Panc1 (cell line): ENCODE data around the gene HAT1. TPM values are rescaled to one million over a fixed set of nuclear protein-coding genes. Genes with fewer than 3 reads are reported as not detected.

Experiments
- ATAC-seq: fragments of 200-7000 bp; cut with Tn5 transposase; 2 replicates; pipeline ENCODE4 v1.9.1; 2020; ENCODE audit warnings: mild to moderate bottlenecking, moderate library complexity
- BruUV-seq: library from RNA; stranded (reverse); fragments of 400-500 nt; replicated peaks from 2 replicates; lab custom pipeline; 2021; lab: Mats Ljungman, UMichigan
- CTCF ChIA-PET: fragments of 300-600 bp; sonication (Branson Sonifier 250); formaldehyde crosslinking; loops from one replicate; lab custom pipeline; 2022; ENCODE audit warnings: antibody characterized with exemption; lab: Charles Lee
- POLR2A ChIA-PET: fragments of 300-600 bp; sonication (Branson Sonifier 250); formaldehyde crosslinking; loops from one replicate; lab custom pipeline; 2022; ENCODE audit warnings: antibody characterized with exemption; lab: Charles Lee
- DNase-seq: peaks from one replicate; pipeline ENCODE4 v3.0.0-alpha.2; 2010; ENCODE audit warnings: low read depth, low spot score
- H3K27ac ChIP-seq: 2 replicates; pipeline ENCODE4 v1.5.1; 2011; ENCODE audit warnings: mild to moderate bottlenecking, low read length, inconsistent platforms
- H3K27me3 ChIP-seq: fragments of 200-500 bp; sonication (Bioruptor generic); 2 replicates; pipeline ENCODE4 v1.6.0; 2014; ENCODE audit warnings: low read length, inconsistent platforms; ENCODE audit not compliant: control insufficient read depth, insufficient read depth
- H3K36me3 ChIP-seq: fragments of 200-500 bp; sonication (Bioruptor generic); 2 replicates; pipeline ENCODE4 v1.5.1; 2014; ENCODE audit warnings: inconsistent platforms, mild to moderate bottlenecking, low read length, moderate library complexity; ENCODE audit not compliant: control insufficient read depth, insufficient read depth
- H3K4me1 ChIP-seq: 2 replicates; pipeline ENCODE4 v1.5.1; 2011; ENCODE audit warnings: inconsistent platforms, mild to moderate bottlenecking, low read length, moderate library complexity; ENCODE audit not compliant: control insufficient read depth, insufficient read depth
- H3K4me3 ChIP-seq, 2 experiments: 2 replicates each; pipeline ENCODE4 v1.5.1; 2011 to 2012; ENCODE audit warnings: low read depth in 2 of 2, low read length in 2 of 2, mild to moderate bottlenecking in 2 of 2, inconsistent platforms in 1 of 2, moderate library complexity in 1 of 2
- H3K9me3 ChIP-seq: fragments of 200-500 bp; sonication (Bioruptor generic); 2 replicates; pipeline ENCODE4 v1.5.1; 2014; ENCODE audit warnings: low read depth, mild to moderate bottlenecking, inconsistent platforms, low read length, moderate library complexity; ENCODE audit not compliant: control insufficient read depth, insufficient read depth
- POLR2AphosphoS5 ChIP-seq: IDR thresholded peaks from 2 replicates; pipeline ENCODE4 v1.6.1; 2012; ENCODE audit warnings: mild to moderate bottlenecking, low read depth, low read length, moderate library complexity
- SIN3A ChIP-seq: IDR thresholded peaks from 2 replicates; pipeline ENCODE4 v1.6.1; 2012; ENCODE audit warnings: low read depth, mild to moderate bottlenecking, low read length, moderate library complexity, borderline replicate concordance; ENCODE audit not compliant: insufficient read depth
- TCF7L2 ChIP-seq: IDR thresholded peaks from 2 replicates; pipeline ENCODE4 v1.6.1; 2011; ENCODE audit warnings: mild to moderate bottlenecking, low read depth, low read length, inconsistent platforms
- in situ Hi-C: cut with HindIII; loops from 2 replicates; pipeline ENCODE4 v1.10.0; 2016; ENCODE audit warnings: low sequenced_read_pairs, low pct_unique_long_range_greater_than_20kb
- intact Hi-C: fragments of 100-400 bp; cut with micrococcal nuclease; formaldehyde crosslinking; loops from one replicate; pipeline ENCODE4 v1.10.0; 2022; ENCODE audit not compliant: unreplicated experiment
- total RNA-seq: library from RNA; stranded (reverse); gene quantifications from one replicate; pipeline ENCODE4 v1.2.1, GENCODE V29; 2021; ENCODE audit not compliant: unreplicated experiment
- TF ChIP-seq, protein P1 (sequence below): fragments of 450-650 bp; IDR thresholded peaks from 2 replicates; pipeline ENCODE4 v1.5.1; 2017; ENCODE audit warnings: mild to moderate bottlenecking
- TF ChIP-seq, protein P2 (sequence below), 2 experiments: IDR thresholded peaks; 2 replicates each; pipeline ENCODE4 v1.6.1; 2011 to 2012; ENCODE audit warnings: low read depth in 2 of 2, control low read depth in 1 of 2, low read length in 1 of 2, mild to moderate bottlenecking in 1 of 2, moderate library complexity in 1 of 2; ENCODE audit not compliant: insufficient read depth in 1 of 2

Gene HAT1
- total RNA-seq, 1 experiment from 2014 or later = 74.7 TPM

GRCh38 chr2:172009823-172010222 lies 87.6 kb downstream of the HAT1 start:
- Histone ChIP-seq H3K27ac (no peak overlapping the region), H3K4me3 (no peak overlapping the region), H3K27me3 (no peaks in the 10 kb centered on the region), H3K4me1 (no peaks in the 10 kb centered on the region), H3K9me3 (no peaks in the 10 kb centered on the region), H3K36me3 (no peaks in the 10 kb centered on the region)
- ATAC-seq = no peak
- no peak for TF ChIP-seq POLR2AphosphoS5
- no peak for TF ChIP-seq TCF7L2
- TF ChIP-seq, protein P1, sequence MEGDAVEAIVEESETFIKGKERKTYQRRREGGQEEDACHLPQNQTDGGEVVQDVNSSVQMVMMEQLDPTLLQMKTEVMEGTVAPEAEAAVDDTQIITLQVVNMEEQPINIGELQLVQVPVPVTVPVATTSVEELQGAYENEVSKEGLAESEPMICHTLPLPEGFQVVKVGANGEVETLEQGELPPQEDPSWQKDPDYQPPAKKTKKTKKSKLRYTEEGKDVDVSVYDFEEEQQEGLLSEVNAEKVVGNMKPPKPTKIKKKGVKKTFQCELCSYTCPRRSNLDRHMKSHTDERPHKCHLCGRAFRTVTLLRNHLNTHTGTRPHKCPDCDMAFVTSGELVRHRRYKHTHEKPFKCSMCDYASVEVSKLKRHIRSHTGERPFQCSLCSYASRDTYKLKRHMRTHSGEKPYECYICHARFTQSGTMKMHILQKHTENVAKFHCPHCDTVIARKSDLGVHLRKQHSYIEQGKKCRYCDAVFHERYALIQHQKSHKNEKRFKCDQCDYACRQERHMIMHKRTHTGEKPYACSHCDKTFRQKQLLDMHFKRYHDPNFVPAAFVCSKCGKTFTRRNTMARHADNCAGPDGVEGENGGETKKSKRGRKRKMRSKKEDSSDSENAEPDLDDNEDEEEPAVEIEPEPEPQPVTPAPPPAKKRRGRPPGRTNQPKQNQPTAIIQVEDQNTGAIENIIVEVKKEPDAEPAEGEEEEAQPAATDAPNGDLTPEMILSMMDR = no peak
- no peak for TF ChIP-seq SIN3A
- TF ChIP-seq, protein P2, sequence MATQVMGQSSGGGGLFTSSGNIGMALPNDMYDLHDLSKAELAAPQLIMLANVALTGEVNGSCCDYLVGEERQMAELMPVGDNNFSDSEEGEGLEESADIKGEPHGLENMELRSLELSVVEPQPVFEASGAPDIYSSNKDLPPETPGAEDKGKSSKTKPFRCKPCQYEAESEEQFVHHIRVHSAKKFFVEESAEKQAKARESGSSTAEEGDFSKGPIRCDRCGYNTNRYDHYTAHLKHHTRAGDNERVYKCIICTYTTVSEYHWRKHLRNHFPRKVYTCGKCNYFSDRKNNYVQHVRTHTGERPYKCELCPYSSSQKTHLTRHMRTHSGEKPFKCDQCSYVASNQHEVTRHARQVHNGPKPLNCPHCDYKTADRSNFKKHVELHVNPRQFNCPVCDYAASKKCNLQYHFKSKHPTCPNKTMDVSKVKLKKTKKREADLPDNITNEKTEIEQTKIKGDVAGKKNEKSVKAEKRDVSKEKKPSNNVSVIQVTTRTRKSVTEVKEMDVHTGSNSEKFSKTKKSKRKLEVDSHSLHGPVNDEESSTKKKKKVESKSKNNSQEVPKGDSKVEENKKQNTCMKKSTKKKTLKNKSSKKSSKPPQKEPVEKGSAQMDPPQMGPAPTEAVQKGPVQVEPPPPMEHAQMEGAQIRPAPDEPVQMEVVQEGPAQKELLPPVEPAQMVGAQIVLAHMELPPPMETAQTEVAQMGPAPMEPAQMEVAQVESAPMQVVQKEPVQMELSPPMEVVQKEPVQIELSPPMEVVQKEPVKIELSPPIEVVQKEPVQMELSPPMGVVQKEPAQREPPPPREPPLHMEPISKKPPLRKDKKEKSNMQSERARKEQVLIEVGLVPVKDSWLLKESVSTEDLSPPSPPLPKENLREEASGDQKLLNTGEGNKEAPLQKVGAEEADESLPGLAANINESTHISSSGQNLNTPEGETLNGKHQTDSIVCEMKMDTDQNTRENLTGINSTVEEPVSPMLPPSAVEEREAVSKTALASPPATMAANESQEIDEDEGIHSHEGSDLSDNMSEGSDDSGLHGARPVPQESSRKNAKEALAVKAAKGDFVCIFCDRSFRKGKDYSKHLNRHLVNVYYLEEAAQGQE (IDR thresholded peaks at IDR 0.05; ENCODE audit: insufficient read depth in 1 of 2, low read depth in 2 of 2, low read length in 1 of 2) = no peak
- intact Hi-C loops = no loop called here
- DNase-seq = no peak
- BruUV-seq = no TSS peak
- CTCF ChIA-PET = interaction anchor here (0.6 kb wide), 1 partner anchor 255 kb away, joined by 3 read pairs; no protein-coding TSS in a partner anchor
- POLR2A ChIA-PET = interaction anchor here (0.6 kb wide), 1 partner anchor 120 kb away, joined by 6 read pairs; no protein-coding TSS in a partner anchor
- in situ Hi-C loops = no loop called here

DNA sequence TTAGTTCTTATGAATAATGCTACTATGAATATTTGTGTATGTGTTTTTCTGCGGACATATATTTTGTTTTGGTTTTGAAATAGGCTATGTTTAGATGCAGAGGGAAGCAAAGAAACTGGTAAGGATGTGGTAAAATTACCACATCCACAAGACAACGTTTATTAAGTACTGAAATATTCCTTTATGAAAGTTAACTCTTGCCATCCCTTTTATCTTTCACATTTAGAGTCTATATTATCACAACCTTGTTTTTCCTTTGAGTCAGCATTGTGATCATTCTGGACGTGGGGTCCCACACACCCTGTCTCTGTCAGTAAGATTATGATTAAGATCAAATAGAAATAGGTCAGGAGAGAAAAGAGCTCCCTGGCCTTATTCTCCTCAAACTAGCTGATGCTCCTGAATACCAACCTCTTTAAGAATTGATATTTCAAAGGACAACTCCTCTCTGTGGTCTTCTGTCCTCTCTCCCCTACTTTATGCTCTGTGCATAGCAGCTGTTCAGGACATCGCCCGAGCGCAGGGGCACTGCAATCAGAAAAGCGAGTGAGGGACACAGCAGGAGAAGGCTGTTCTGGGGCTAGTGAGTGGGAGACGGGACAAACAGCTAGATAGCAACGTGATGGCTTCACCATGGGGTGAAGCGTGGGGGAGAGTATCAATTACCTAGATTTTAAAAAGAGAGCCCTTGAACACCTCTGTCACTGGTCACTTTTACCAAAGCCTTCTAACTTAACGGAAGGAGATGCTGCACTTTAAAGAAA lies 89.7 kb downstream of the HAT1 start:
- intact Hi-C loops = no loop called here
- POLR2A ChIA-PET = interaction anchor here (0.8 kb wide), 1 partner anchor 73 kb away, joined by 6 read pairs; no protein-coding TSS in a partner anchor

More for the DNA sequence above, 89.7 kb downstream of the HAT1 start:
- TF ChIP-seq SIN3A (no peak), TCF7L2 (no peak), POLR2AphosphoS5 (no peak)
- TF ChIP-seq, protein P1 = no peak
- in situ Hi-C loops = no loop called here
- Histone ChIP-seq H3K4me1 (no peaks in the 10 kb centered on the region; the same call in 1 of the 2 replicates), H3K36me3 (no peaks in the 10 kb centered on the region), H3K27ac (no peak overlapping the region), H3K27me3 (no peaks in the 10 kb centered on the region), H3K4me3 (no peak overlapping the region), H3K9me3 (no peaks in the 10 kb centered on the region)
- no peak for DNase-seq
- CTCF ChIA-PET = no interaction called here
- no TSS peak for BruUV-seq
- no peak for ATAC-seq
